ENCODE data around the gene SAMD3.

DNA sequence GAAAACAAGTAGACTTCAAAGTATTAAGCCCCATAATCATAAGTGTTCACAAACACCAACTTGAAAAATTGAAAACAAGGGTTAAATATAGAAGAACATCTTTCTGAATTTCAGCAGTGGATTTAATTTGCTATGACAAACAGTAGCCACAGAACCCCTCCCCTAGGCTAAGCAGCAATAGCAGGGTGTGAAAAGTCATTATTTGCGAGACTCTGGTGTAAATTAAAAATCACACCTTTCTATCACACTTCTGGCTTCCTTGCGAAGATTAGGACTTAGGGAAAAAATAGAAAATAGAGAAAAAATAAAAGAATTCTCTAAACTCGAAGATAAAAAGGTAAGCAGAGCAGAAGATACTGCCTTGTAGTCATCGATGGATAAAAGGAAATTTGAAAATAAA lies 6.1 kb downstream of the SAMD3 start:
- TF ChIP-seq CTCF (conservative IDR thresholded peaks at IDR 0.05; ENCODE audit: low read length) (no peak), EZH2phosphoT487 (IDR thresholded peaks at IDR 0.05; ENCODE audit: borderline replicate concordance, low read depth, low read length) (no peak)

All from OCI-LY7 (cell line).